Measurements from ENCODE around the gene RNF113B.

DNA sequence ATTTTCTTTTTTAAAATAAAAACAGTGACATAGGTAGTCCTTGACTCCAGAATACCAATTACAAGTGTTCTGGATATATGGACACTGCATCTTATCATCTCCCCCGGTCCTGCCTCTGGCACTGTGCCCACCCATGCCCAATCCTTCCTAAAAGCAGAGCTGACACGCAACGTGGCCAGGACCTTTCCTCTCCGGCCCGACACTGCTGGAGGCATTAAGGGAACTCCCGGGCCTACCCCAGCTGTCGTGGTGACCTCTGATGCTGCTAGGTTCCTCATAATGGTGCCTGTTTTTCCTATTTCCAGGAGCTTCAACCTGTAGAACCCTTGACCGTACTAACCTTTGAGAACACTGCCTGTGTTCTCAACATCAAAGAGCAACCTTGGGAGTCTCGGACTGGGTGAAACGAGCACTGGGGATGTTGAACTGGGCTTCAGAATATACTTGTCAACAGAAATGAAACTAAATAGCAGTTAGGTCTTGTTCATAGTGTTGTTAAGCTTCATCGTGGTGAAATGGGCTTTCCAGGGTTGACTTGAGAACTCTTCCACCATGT, 13.9 kb upstream of the RNF113B start:
- TF ChIP-seq ZNF274 (IDR thresholded peaks at IDR 0.05; ENCODE audit: low read depth, low read length), result no peak
- TF ChIP-seq YY1 (IDR thresholded peaks at IDR 0.05; ENCODE audit: insufficient read depth, insufficient read length), result no peak
- TF ChIP-seq SUZ12 (IDR thresholded peaks at IDR 0.05; ENCODE audit: extremely low read depth, insufficient read depth, insufficient read length), result no peak
